Caco-2 (cell line): Measurements from ENCODE around the gene P2RY6. TPM values are rescaled to one million over a fixed set of nuclear protein-coding genes. Genes with fewer than 3 reads are reported as not detected.
A peak's percentile ranks its signal among the peaks of the same experiment; 100 is the strongest.

Source experiments
- BruUV-seq: library from RNA; stranded (reverse); fragments of 400-500 nt; replicated peaks from 2 replicates; lab custom pipeline; 2021; lab: Mats Ljungman, UMichigan
- CTCF ChIA-PET: fragments of 300-600 bp; sonication (Branson Sonifier 250); formaldehyde crosslinking; loops from one replicate; lab custom pipeline; 2022; ENCODE audit warnings: antibody characterized with exemption; lab: Charles Lee
- POLR2A ChIA-PET: fragments of 300-600 bp; sonication (Branson Sonifier 250); formaldehyde crosslinking; loops from one replicate; lab custom pipeline; 2022; ENCODE audit warnings: antibody characterized with exemption; lab: Charles Lee
- DNase-seq, 2 experiments: peaks; one replicate each; pipeline versions ENCODE4 v3.0.0 to v3.0.0-alpha.2; 2020 to 2022
- H3K27me3 ChIP-seq: replicated peaks from 2 replicates; pipeline ENCODE4 v1.6.0; 2011; ENCODE audit warnings: low read length; ENCODE audit not compliant: control insufficient read depth, insufficient read depth
- H3K36me3 ChIP-seq: 2 replicates; pipeline ENCODE4 v1.5.1; 2011; ENCODE audit warnings: low read length; ENCODE audit not compliant: control insufficient read depth, insufficient read depth
- H3K4me1 ChIP-seq: fragments of 250-450 bp; sonication (Bioruptor Pico); 2 replicates; pipeline ENCODE4 v1.5.1; 2020; ENCODE audit warnings: mild to moderate bottlenecking
- H3K4me3 ChIP-seq: 2 replicates; pipeline ENCODE4 v1.5.1; 2011; ENCODE audit warnings: low read depth, mild to moderate bottlenecking, control low read depth, low read length
- H3K9me3 ChIP-seq: fragments of 250-450 bp; sonication (Bioruptor Pico); 2 replicates; pipeline ENCODE4 v1.5.1; 2020; ENCODE audit warnings: mild to moderate bottlenecking, moderate library complexity
- H3K27ac Mint-ChIP-seq: one replicate; pipeline ENCODE4 v1.8.0; 2022; ENCODE audit warnings: mixed read lengths; ENCODE audit not compliant: unreplicated experiment
- H3K27me3 Mint-ChIP-seq: one replicate; pipeline ENCODE4 v1.8.0; 2022; ENCODE audit warnings: mixed read lengths; ENCODE audit not compliant: insufficient read depth, unreplicated experiment
- H3K36me3 Mint-ChIP-seq: one replicate; pipeline ENCODE4 v1.8.0; 2022; ENCODE audit warnings: mild to moderate bottlenecking, mixed read lengths; ENCODE audit not compliant: insufficient read depth, unreplicated experiment
- H3K4me1 Mint-ChIP-seq: one replicate; pipeline ENCODE4 v1.8.0; 2022; ENCODE audit warnings: low read depth, mixed read lengths; ENCODE audit not compliant: unreplicated experiment
- H3K4me3 Mint-ChIP-seq: one replicate; pipeline ENCODE4 v1.8.0; 2022; ENCODE audit warnings: mild to moderate bottlenecking, moderate library complexity, mixed read lengths; ENCODE audit not compliant: unreplicated experiment
- H3K9me3 Mint-ChIP-seq: one replicate; pipeline ENCODE4 v1.8.0; 2022; ENCODE audit warnings: mixed read lengths; ENCODE audit not compliant: unreplicated experiment
- CTCF ChIP-seq, 2 experiments: fragments of 200-600 bp in 1 of 2; IDR thresholded peaks; 1 replicate in 1 of 2; 2 replicates in 1 of 2; pipeline versions ENCODE4 v1.5.1 to v1.8.0; 2011 to 2022; ENCODE audit warnings: antibody characterized with exemption in 1 of 2, control low read depth in 1 of 2, inconsistent platforms in 1 of 2, low read depth in 1 of 2, low read length in 1 of 2, mild to moderate bottlenecking in 1 of 2, moderate library complexity in 1 of 2; ENCODE audit not compliant: insufficient read depth in 1 of 2, severe bottlenecking in 1 of 2, unreplicated experiment in 1 of 2
- intact Hi-C: fragments of 100-400 bp; cut with micrococcal nuclease; formaldehyde crosslinking; loops from one replicate; pipeline ENCODE4 v1.10.0; 2022; ENCODE audit not compliant: unreplicated experiment
- total RNA-seq: library from RNA; stranded (reverse); gene quantifications from 2 replicates; pipeline ENCODE4 v1.2.3, GENCODE V29; 2022

Gene P2RY6
- total RNA-seq, 1 experiment from 2014 or later, result 55.7 TPM

DNA sequence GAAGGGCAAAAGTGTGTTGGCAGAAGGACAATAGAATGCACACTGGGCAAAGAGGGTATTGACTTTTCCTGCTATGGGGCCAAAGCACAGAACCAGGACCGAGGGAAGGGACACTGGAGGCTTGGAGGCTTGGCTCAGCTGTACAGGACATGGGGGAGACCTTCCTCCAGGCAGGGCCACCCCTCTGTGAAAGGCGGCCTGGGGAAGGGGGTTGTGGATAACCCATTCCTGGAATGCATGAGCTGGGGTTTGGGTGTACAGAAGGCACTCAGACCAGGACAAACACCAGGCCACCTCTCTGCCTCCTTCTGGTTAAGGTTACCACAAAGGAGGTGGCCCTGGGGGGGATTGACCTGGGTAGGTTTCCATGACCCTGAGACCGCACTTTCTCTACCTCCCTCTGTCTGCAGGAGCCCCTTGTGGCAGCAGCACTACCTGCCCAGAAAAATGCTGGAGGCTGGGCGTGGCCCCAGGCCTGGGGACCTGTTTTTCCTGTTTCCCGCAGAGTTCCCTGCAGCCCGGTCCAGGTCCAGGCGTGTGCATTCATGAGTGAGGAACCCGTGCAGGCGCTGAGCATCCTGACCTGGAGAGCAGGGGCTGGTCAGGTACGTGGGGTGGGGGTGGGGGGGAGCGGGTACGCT is 44.4 kb upstream of the P2RY6 start:
- peak; percentile 78 to 96 for TF ChIP-seq CTCF (IDR thresholded peaks at IDR 0.05; ENCODE audit: insufficient read depth in 1 of 2, low read depth in 1 of 2, low read length in 1 of 2, severe bottlenecking in 1 of 2, unreplicated experiment in 1 of 2)
- H3K4me3 ChIP-seq, result no peak overlapping the region
- DNase-seq, result peak; percentile 97 to 98
- no peaks in the 10 kb centered on the region for H3K9me3 Mint-ChIP-seq
- ChIA-PET POLR2A (no interaction called here), CTCF (interaction anchor here (0.7 to 2.0 kb wide), 4 partner anchors 9 to 41 kb away, joined by 3 to 11 read pairs (median 4); no protein-coding TSS in a partner anchor)
- peak overlapping the region; percentile 64 for H3K27ac Mint-ChIP-seq
- H3K36me3 ChIP-seq, result no peaks in the 10 kb centered on the region
- no peaks in the 10 kb centered on the region for H3K27me3 Mint-ChIP-seq
- H3K27me3 ChIP-seq, result no peaks in the 10 kb centered on the region
- peaks cover 39% of the 10 kb centered on the region for H3K4me1 ChIP-seq
- H3K9me3 ChIP-seq, result no peaks in the 10 kb centered on the region
- peaks cover 43% of the 10 kb centered on the region for H3K4me1 Mint-ChIP-seq
- intact Hi-C loops, result loop anchor here (1.0 to 2.0 kb wide), 5 partner anchors 9 to 43 kb away; partner anchors contain the start of gene P2RY2
- BruUV-seq, result no TSS peak
- no peak overlapping the region for H3K4me3 Mint-ChIP-seq
- peaks cover 10% of the 10 kb centered on the region for H3K36me3 Mint-ChIP-seq

GRCh38 chr11:73228268-73229134 is 43.6 kb upstream of the P2RY6 start:
- Mint-ChIP-seq H3K4me3 (no peak overlapping the region), H3K27me3 (no peaks in the 10 kb centered on the region), H3K27ac (peak overlapping the region; percentile 17), H3K36me3 (peaks cover 10% of the 10 kb centered on the region), H3K4me1 (peaks cover 38% of the 10 kb centered on the region), H3K9me3 (no peaks in the 10 kb centered on the region)
- H3K4me1 ChIP-seq, result peaks cover 39% of the 10 kb centered on the region
- H3K36me3 ChIP-seq, result no peaks in the 10 kb centered on the region
- no peaks in the 10 kb centered on the region for H3K27me3 ChIP-seq
- POLR2A ChIA-PET, result no interaction called here
- H3K9me3 ChIP-seq, result no peaks in the 10 kb centered on the region
- DNase-seq, result peak in 1 of 2 experiments; percentile 45
- no TSS peak for BruUV-seq
- TF ChIP-seq CTCF (IDR thresholded peaks at IDR 0.05; ENCODE audit: insufficient read depth in 1 of 2, low read depth in 1 of 2, low read length in 1 of 2, severe bottlenecking in 1 of 2, unreplicated experiment in 1 of 2), result no peak
- intact Hi-C loops, result loop anchor here (1.0 kb wide), 3 partner anchors 9 to 34 kb away; no protein-coding TSS in a partner anchor
- CTCF ChIA-PET, result interaction anchor here (0.7 to 2.0 kb wide), 4 partner anchors 8 to 42 kb away, joined by 3 to 11 read pairs (median 4); no protein-coding TSS in a partner anchor
- no peak overlapping the region for H3K4me3 ChIP-seq

DNA sequence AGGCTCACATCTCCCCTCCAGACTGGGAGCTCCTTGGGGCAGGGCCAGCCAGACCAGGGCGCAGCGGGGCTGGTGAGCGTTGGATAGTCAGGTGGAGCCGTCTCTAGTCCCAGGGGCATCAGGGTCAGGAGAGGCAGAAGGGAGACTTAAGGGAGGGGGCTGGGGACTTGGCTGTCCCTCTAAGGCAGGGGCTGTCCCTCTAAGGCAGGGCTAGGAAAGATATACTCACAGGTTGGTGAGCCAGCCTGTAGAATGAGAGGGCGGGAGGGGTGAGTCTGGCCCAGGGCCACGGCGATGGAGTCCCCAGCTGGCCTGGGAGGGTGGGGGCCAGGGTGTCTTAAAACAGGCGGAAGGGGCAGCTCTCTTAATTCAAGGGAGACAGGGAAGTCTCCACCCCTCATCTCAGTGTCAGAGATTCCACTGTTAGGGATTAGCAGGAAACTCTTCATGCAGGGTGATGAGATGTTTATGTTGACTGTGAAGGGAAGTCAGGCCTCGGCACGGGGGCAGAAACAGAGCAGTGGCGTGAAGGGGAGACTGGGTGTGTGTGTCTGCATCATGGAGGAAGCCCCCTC is 42.7 kb upstream of the P2RY6 start:
- H3K4me1 ChIP-seq, result peaks cover 38% of the 10 kb centered on the region
- H3K36me3 Mint-ChIP-seq, result peaks cover 10% of the 10 kb centered on the region
- no peaks in the 10 kb centered on the region for H3K27me3 ChIP-seq
- CTCF ChIA-PET, result no interaction called here
- H3K9me3 Mint-ChIP-seq, result no peaks in the 10 kb centered on the region
- H3K36me3 ChIP-seq, result no peaks in the 10 kb centered on the region
- no peak overlapping the region for H3K4me3 ChIP-seq
- no peak overlapping the region for H3K4me3 Mint-ChIP-seq
- no peaks in the 10 kb centered on the region for H3K27me3 Mint-ChIP-seq
- intact Hi-C loops, result no loop called here
- peaks cover 32% of the 10 kb centered on the region for H3K4me1 Mint-ChIP-seq
- H3K9me3 ChIP-seq, result no peaks in the 10 kb centered on the region
- H3K27ac Mint-ChIP-seq, result no peak overlapping the region
- BruUV-seq, result no TSS peak
- no peak for TF ChIP-seq CTCF (IDR thresholded peaks at IDR 0.05; ENCODE audit: insufficient read depth in 1 of 2, low read depth in 1 of 2, low read length in 1 of 2, severe bottlenecking in 1 of 2, unreplicated experiment in 1 of 2)
- peak in 1 of 2 experiments; percentile 35 for DNase-seq
- POLR2A ChIA-PET, result interaction anchor here (0.5 to 0.7 kb wide), 2 partner anchors 78 to 105 kb away, joined by 3 to 8 read pairs; no protein-coding TSS in a partner anchor
